HG03442 (cell line): ENCODE data around the gene GLTPD2.

Source experiments
- ATAC-seq: cut with Tn5 transposase; IDR thresholded peaks from one replicate; pipeline ENCODE4 v1.9.1; 2021; ENCODE audit warnings: mild to moderate bottlenecking, moderate library complexity; ENCODE audit not compliant: unreplicated experiment

GLTPD2 gene

DNA sequence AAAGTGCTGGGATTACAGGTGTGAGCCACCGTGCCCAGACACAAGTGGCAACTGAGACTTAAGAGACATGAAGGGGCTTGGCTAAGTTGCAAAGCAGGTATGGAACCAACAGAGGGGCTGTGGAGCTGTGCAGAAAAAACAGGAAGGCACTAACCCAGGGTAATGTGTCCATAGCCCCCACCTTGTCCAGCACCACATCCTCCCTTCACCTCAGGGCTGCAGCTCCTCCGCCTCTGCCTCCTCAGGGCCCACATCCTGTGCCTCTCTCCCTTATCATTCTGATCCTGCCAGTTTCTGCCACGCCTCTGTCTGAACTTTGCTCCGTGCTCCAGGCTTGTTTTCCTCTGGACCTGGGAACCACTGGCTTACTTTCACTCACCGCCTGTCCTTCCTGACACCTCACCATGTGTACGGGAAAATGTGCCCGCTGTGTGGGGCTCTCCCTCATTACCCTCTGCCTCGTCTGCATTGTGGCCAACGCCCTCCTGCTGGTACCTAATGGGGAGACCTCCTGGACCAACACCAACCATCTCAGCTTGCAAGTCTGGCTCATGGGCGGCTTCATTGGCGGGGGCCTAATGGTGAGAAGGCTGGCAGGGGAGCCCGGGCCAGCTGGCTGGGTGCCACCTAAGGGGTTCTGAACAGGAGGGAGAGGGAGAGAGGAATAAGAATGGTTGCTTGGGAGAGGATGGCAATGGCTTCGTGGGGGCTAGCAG is 17.1 kb upstream of the GLTPD2 start, which contains the start of gene TM4SF5:
Gene TM4SF5 (plus strand): TSS at position 368 of the 716 bp plus-strand sequence. CDS start 37 bp downstream, at position 405.
- ATAC-seq = no peak

DNA sequence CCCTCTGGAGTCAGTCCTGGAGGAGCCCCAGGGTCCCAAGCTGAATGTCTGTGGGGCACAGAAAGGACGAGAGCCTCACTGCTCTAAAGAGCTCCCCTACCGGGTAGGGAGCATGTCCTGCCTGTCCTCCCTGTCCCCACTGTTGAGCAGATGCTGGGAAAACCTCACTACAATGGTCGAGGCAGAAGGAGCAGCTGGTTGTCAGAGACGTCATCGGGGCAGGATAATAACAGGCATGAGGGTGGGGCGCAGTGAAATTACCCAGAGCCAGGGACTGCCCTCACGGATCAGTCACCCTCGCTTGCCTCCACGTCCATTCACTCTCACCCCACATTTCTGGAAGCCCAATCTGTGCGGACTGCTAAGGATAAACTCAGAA is 16.5 kb upstream of the GLTPD2 start:
- ATAC-seq = no peak

DNA sequence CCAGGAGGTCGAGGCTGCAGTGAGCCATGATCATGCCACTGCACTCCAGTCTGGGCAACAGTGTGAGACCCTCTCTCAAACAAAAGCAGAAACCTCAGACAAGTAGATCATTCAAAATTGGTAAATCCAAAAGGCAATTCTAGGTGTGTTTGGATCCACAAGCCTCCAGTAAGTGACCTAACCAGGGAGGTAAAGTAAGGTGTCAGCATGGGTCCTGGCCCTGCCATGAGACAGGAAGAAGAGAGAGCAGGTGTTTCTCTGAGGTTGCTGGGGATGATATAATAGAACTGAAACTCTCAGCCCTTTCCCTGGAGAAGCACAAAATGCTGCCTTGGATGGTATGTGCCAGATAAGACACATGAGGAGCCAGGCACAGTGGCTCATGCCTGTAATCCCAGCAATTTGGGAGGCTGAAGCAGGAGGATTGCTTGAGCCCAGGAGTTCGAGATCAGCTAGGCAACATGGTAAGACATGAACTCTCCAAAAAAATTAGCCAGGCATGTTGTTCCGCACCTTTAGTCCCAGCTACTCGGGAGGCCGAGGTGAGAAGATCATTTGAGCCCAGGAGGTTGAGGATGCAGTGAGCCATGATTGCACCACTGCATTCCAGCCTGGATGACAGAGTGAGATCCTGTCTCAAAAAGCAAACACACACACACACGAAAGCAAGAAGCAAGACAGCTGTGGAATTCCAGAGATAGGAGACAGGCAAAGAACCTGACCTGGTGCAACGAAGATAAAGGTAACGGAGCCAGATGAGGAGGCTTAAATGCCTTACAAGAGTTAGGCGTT is 10.6 kb upstream of the GLTPD2 start:
- ATAC-seq = no peak

DNA sequence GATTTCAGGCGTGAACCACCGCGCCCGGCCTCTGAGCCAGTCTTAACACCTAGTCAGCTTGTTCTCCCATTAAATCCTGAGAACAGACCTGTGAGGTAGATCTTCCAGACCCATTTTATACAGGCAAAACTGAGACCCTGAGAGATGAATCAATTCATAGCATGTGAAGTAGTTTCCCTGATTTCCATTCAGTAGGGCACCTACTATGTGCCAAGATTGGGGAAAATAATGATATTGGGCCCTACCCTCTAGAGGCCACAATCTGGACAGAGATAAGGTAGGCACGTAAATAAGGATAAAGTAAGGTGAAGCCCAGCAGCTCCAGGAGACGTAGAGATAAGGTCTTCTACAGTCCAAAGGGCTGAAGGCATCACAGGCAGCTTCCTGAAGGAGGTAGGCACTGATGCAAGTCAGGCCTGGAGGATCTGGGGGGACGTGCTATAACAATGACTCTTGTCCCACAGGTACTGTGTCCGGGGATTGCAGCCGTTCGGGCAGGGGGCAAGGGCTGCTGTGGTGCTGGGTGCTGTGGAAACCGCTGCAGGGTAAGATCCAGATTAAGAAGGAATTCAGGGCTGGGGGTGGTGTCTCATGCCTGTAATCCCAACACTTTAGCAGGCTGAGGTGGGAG is 8.3 kb upstream of the GLTPD2 start:
- ATAC-seq = no peak

DNA sequence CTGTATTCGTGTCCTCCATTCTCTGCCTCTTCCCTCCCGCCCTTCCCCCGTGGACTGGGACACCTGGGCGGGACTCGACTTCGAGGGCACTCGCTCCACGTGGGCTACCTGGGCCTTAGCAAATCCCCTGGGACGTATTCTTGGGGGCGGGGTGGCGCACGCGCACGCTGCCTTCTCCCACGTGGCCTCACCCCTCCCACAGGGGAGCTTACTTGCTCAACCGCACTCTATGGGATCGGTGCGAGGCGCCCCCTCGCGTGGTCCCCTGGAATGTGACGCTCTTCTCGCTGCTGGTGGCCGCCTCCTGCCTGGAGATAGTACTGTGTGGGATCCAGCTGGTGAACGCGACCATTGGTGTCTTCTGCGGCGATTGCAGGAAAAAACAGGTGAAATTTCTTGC is 6.1 kb upstream of the GLTPD2 start:
- no peak for ATAC-seq

DNA sequence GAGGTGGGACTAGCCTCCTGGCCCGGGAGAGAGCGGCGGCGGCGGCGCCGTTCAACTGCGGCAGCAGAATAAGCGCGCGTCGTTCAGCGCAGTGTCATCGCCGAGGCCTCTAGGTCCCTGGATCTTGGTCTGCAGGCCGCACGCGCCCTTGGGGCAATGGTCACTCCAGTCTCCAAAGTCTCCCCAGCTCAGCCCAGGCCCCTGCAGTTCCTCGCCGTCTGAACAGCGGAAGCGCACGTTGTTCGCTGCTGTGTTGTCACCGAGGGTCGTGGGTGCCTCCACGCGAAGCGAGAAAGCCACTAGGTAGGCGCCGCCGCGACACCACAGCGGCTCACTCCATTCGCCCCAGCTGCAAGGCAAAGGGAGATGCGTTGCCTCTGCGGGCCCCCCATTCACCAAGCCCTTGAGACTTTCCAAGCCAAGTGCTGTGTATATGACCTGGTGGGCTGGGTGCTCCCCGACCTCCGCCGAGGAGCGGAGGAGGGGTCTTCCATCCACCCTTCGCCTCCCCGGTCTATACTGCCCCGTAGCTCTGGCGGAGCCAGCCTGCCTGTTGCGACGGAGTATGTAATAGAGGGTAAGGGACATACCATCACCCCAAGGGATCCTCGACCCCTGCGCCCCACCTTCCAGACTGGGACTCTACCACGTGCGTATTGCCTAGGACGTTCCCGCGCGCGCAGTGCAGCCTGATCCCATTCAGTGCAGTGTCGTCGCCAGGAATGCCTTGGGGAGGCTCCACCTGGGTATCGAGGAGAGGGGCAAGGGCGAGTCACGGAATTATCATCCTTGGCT is 3.3 kb upstream of the GLTPD2 start:
- ATAC-seq = no peak

DNA sequence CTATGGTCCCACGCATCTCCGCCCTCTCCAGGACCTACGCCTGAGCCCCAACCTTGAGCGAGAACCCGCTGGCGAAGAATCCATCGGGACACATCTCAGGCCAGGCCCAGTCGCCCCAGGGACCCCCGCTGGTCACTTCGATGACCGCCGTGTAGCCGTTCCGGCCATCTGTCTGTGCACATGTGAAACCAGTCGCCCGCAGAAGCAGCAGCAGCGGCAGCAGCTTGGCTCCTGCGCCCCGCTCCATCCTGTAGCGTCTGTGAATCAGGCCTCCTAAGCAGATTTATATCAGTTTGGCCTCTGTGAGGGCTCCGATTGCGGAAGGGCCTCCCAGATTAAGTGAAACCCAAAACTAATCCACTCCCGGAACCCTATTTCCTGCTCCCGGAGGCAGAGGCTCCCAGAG is 2.7 kb upstream of the GLTPD2 start, which contains the start of gene VMO1:
Gene VMO1 (minus strand): TSS at position 259 of the 406 bp plus-strand sequence. CDS start 12 bp downstream, at position 247.
- no peak for ATAC-seq

DNA sequence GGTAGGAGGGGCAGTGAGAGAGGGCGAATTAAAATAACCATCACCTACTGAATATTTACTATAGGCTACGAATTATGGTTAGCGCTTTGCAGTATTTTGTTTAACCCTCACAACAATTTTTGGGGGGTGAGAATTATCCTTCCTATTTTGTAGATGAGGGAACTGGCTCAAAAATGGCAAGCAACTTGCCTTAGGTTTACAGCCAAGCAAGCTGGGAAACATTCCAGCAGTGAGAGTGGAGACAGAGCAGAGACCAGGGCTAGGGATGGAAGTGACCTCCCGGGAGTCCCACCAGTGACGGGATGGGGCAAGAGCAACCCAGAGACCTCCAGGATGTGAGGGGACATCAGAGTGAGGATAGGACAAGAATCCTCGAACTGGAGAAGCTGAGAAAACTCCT is 2.2 kb upstream of the GLTPD2 start:
- ATAC-seq = no peak

DNA sequence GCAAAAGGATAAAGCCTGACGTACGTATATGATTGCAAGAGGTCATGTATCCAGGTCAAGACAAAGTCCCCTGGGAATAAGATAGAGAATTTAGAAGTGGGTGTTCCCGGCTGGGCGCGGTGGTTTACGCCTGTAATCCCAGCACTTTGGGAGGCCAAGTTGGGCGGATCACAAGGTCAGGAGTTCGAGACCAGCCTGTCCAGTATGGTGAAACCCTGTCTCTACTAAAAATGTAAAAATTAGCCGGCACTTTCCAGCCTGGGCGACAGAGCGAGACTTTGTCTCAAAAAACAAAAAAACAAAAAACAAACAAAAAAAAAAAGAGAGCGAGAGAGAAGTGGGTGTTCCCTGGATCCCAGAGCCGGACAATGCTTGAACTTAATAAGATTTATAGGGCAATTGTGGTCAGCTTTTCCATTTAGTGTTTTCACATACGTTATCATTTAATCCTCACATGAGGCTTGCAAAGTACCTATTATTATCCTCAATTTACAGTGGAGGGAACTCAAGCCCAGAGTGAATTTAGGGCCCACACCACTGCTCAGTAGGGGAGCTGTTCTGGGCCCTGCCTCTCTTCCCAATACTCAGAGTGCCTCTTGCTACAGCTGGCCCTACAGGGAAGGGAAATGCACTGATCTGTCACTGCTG is 481 bp upstream of the GLTPD2 start:
- no peak for ATAC-seq

DNA sequence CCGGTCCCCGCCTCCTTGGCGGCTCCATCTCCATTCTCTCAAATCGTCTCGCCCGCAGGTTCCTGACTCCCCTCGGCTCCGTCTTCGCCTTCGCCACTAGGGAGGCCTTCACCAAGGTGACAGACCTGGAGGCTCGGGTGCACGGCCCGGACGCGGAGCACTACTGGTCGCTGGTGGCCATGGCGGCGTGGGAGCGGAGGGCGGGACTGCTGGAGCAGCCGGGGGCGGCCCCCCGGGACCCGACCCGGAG is 862 bp downstream of the GLTPD2 start:
- ATAC-seq = no peak

DNA sequence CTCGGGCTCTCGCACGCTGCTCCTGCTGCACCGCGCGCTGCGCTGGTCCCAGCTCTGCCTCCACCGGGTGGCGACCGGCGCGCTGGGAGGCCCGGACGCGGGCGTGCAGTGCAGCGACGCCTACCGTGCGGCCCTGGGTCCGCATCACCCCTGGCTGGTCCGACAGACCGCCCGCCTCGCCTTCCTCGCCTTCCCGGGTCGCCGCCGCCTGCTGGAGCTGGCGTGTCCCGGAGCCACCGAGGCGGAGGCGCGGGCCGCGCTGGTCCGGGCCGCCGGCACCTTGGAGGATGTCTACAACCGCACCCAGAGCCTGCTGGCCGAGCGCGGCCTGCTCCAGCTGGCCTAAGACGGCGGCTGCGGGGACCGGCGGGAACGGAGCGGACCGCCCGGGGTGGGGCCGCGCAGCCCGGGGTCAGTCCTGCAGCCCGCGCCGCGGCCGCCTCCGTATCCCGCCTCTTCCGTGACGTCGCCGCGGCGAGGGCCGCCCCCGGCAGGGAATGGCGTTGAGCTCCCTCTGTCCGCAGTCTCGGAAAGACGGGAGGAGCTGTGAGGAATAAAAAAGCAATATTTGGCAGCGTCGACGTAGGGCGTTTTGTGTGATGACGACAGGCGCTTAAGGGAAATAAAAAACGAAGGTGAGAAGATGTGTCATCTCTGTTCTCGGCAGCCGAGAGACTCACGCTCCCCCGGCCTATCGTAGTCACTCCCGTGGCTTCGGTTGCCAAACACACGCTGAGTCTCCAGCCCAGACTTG is 1.4 kb downstream of the GLTPD2 start:
- peak; percentile 84 for ATAC-seq

DNA sequence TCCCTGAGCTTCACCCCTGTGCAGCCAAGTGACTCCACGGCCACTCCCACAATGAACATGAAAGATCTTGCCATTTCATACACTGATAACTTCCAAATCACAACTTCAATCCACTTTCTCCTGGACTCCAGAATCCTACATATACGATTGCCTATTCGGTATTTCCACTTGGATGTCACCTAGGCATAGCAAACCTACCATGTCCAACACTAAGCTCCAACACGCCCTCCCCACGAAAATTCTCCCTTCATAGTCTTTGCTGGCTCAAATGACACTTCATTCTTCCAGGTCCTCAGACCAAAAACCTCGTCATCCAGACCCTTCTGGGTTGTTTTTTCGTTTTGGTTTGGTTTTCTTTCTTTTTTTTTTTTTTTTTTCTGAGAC is 1.9 kb downstream of the GLTPD2 start:
- ATAC-seq = no peak

DNA sequence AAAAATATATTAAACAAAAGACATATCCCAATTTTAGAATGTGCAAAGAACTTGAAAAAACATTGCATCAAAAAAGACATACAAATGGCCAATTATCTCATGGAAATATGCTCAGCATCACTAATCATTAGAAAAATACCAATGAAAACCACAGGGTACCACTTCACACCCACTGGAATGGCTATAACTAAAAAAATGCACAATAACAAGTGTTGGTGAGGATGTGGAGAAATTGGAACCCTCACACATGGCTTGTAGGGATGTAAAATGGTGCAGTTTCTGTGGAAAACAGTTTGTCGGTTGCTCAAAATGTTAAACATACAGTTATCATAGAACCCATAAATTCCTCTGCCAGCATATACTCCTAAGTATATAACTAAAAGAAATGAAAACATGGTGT is 6.4 kb downstream of the GLTPD2 start:
- no peak for ATAC-seq

DNA sequence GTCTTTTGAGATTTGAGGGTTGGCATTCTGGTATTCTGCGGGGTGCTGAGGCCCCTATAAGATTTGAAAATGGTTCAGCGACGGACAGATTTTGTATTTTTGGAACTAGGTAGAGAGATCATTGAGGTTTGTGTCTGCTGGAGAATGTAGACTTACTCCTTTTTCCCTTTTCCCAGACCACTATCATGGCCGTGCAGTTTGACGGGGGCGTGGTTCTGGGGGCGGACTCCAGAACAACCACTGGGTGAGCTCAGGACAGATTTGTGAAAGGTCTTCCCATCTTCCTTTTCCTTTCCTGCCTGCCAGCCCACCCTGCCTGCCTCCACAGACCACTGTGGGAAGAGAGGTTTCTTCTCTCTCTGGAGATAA is 7.8 kb downstream of the GLTPD2 start:
- ATAC-seq = no peak

DNA sequence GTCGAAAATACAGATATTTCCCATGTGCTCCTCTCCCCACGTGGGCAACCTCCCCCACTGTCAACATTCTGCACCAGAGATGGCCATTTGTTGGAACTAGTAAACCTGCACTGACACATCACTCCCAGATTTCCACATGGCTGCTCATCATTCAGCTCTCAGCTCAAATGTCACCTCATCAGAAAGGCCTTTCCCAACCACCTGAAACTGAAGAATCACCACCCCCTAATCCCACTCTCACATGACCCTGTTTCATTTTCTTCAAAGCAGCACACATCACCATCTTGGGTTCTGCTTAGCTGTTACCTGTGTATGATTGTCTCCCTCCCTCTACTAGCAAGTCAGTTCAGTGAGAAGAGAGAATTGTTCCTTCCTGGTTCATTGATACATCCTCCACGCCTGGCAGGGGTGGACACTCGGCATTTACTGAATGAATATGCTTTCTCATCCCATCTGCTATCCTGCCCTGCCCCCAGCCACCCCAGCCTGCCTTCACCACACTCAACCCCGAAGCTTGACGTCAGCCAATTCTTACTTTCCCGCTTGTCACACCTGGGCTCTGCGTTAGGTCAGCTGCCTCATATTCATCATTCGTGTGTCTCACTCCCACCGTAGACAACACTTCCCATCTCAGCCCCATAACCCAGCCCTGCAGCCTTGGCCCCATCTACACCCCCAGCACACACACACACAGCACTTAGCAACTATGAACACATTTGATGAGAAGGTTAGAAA is 11.9 kb downstream of the GLTPD2 start:
- ATAC-seq = no peak

DNA sequence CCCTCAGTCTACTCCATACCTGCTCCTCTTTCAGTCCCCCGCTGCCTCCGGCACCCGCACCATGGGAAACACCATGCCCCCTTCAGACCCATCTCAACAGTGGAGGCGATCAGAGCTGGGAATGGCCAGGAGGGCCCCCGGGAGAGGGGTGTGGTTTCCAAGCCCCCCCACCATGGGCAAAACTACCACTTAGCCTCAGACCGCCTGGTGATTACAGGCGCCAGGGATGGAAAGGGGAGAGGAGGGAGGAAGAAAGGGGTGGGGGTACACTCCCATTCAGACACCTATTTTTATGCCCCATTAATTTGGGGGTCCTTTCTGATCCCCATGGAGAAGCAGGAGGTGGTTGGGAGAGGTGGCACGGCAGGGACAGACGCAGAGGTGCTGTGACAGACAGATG is 13.5 kb downstream of the GLTPD2 start, which contains the start of gene C17orf114:
Gene C17orf114 (minus strand): TSS at position 101 of the 400 bp plus-strand sequence.
- ATAC-seq = no peak

DNA sequence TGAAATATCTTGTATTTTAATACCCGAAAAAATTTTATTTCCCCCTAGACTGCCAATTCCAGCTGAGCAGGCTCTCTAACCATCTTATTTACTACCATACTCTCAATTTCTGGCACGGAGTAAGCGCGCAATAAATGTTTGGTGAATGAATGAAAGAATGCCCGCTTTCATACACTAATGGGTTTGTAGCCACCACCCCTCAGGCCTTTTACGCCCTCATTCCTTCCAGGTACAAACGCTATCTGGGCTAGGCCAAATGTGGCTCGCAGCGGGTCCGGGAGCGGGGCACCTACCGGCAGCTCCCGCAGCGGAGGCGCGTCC is 17.7 kb downstream of the GLTPD2 start:
- no peak for ATAC-seq

DNA sequence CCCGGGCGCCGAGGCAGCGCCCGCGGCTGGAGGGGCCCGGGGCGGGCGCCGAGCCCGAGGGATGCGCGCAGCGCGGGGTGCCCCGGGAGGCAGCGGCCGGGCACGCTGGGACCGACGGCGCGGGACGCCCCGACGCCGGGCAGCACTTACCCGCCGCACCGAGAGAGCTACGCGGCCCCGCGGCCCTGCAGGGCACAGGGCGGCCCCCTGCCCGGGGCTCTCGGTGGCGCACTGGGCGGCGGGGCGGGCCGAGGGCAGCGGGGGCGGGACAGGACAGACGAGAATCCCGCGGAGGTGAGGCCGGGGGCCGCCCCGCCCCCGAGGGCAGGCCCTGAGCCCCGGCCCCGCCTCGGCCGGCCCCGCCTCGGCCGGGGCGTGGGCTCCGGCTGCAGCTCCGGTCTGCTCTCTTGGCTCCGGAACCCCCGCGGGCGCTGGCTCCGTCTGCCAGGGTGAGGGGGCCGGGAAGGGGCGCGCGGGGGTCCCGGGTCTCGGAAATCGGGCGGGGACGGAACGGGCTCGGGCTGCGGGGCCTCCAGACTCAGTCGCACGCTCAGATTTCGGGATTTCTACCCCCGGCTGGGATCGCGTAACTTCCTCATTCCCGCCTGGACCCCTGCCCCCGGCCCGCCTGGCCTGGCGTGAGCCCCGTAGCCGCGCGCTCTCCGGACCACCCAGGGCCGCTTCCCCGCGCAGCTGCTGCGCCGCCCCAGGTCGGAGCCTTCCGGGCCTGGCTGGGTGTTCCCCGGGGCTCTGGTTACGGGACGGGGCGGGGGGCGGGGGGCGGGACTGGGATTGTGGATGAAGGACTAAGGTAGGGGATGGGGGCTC is 18.2 kb downstream of the GLTPD2 start, which contains the start of gene PLD2:
Gene PLD2 (plus strand): TSS at position 376 of the 828 bp plus-strand sequence. CDS start 621 bp downstream, outside the sequence.
- ATAC-seq = peak; percentile 67
